ENCODE measurements around the gene MICAL3. TPM values are rescaled to one million over a fixed set of nuclear protein-coding genes. Genes with fewer than 3 reads are reported as not detected.
A peak's percentile ranks its signal among the peaks of the same experiment; 100 is the strongest.

The MICAL3 gene
- total and polyA plus RNA-seq, 2 of the 8 experiments (the other 6 are each of a cell fraction or from before 2014, with no cell fraction given) = 8.3 to 41.8 TPM

DNA sequence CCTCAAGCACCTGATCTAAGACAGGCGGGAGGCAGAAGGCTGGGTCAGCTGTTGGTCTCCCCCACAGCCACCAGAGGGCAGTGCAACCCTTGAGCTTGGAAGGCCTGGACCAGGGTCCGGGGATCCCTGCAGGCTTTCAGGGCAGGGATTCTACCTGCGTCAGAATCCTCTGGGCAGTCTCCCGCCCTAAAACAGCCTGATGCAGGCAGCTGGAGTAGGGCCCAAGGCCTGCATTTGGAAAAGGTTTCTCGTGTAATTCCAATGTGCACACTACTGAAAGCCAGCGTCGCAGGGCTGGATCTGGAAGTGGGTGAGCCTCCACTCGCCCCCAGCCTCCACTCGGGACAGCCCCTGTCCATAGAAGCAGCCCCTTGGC, 281.8 kb downstream of the MICAL3 start (continued):
- no peak for TF ChIP-seq NRF1 (IDR thresholded peaks at IDR 0.05; ENCODE audit: low read depth, low read length)
- TF ChIP-seq, protein P1, sequence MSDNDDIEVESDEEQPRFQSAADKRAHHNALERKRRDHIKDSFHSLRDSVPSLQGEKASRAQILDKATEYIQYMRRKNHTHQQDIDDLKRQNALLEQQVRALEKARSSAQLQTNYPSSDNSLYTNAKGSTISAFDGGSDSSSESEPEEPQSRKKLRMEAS (IDR thresholded peaks at IDR 0.05) = no peak
- 0 out of 2 replicates have a peak, but pooled peaks have one; percentile 13 for TF ChIP-seq YY1 (IDR thresholded peaks at IDR 0.05; ENCODE audit: low read depth, low read length)
- TF ChIP-seq KDM5A (IDR thresholded peaks at IDR 0.05; ENCODE audit: low read length) = no peak
- no peak for TF ChIP-seq RXRA (IDR thresholded peaks at IDR 0.05; ENCODE audit: insufficient read depth, low read depth, low read length)
- no peak for TF ChIP-seq RBBP5 (IDR thresholded peaks at IDR 0.05; ENCODE audit: borderline replicate concordance, low read depth, low read length)
- TF ChIP-seq TEAD4 (IDR thresholded peaks at IDR 0.05; ENCODE audit: low read depth, low read length) = no peak
- no peak for TF ChIP-seq CHD2 (IDR thresholded peaks at IDR 0.05; ENCODE audit: low read length)
- TF ChIP-seq SP2 (IDR thresholded peaks at IDR 0.05; ENCODE audit: low read length) = no peak
- TF ChIP-seq SP4 (IDR thresholded peaks at IDR 0.05; ENCODE audit: low read length) = no peak
- TF ChIP-seq POLR2AphosphoS5 (IDR thresholded peaks at IDR 0.05; ENCODE audit: low read depth, low read length) = no peak
- no peak for TF ChIP-seq JUN (IDR thresholded peaks at IDR 0.05; ENCODE audit: low read depth, low read length)
- no peak for TF ChIP-seq CBX5 (IDR thresholded peaks at IDR 0.05; ENCODE audit: low read depth, low read length)
- TF ChIP-seq SUZ12 (IDR thresholded peaks at IDR 0.05; ENCODE audit: low read length) = no peak
- peak in 1 of 2 experiments; percentile 64; a peak in 1 of 3 replicates for TF ChIP-seq EP300 (IDR thresholded peaks at IDR 0.05; ENCODE audit: borderline replicate concordance in 1 of 2, low read depth in 2 of 2, low read length in 2 of 2)
- no peak for TF ChIP-seq MAFK (IDR thresholded peaks at IDR 0.05; ENCODE audit: low read depth, low read length)
- peak; percentile 31 for TF ChIP-seq ASH2L (IDR thresholded peaks at IDR 0.05; ENCODE audit: low read length)
- TF ChIP-seq TCF12 (IDR thresholded peaks at IDR 0.05; ENCODE audit: low read depth, low read length) = peak; percentile 75; the same call in 1 of the 2 replicates
